ENCODE results near the gene MYO5B.

The MYO5B gene

DNA sequence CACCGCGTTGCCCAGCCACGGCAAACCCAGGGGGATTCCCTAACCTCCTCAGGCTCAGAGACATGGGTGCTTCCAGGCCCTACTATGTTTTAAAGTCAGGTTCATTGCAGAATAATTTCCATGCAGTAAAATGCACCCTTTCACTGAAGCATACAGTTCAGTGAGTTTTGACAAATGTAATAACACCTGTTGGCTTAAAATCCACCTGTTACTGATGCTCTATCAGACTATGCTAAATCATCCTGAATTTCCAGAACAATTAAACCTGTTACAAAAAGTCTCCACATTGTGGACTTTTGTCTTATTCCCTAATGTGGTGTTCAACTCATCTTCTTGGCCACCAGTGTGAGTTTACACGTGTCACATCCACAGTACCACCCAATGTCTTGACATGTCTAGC lies 234.6 kb downstream of the MYO5B start:
- no peak for DNase-seq

DNA sequence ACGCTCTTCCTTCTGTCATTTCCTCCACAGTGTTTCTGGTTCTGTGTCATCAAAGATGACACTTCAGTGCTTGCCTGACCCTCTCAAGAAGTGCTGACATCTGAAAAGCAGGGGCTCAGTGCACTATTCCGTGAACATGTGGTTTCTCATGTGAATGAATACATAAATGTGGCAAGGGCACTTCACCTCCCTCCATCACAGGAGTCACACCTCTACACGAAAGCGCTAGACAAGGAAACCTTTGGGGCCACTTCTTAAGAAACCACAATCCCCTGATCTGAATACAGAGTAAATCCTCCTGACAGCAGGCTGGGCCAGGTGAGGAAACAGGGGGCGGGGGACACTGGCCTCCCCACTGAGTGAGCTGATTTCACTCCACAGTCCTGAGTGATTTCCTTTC lies 235.8 kb downstream of the MYO5B start:
- no peak for DNase-seq

DNA sequence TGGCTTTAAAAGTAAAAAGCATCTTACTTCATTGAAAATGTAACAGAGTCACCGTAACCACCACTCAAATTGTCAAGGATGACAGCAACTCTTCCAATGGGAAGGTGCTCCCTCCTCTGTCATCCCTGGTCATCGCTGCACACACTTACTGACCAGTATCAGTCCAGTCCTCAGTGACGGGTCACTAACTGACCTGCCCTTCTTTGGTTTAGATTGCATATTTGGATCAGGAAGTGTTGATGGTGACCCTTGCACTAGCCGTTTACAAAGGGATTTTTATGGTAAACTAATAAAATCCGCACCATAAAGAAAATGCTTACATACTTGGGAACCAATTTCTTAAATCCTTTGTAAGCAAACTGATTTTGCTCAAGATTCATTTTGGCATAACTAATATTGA lies 239.7 kb downstream of the MYO5B start:
- DNase-seq: no peak

DNA sequence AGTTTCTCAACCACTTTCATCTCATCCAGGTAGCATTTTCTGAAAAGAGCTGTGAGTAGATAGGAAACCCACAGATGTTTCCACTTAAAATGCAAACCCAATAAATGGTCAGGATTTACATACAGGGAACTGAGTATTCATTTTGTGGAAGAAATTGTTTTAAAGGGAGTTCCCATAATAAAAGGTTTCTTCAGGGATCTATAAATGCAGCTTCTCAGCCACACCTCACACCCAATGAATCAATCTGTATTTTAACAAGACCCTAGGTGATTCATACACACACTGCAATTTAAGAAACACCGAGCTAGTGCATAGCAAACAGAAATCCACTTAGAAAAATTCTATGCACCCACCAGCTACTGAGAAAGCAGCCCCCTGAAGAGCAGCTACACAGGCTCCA lies 241.6 kb downstream of the MYO5B start:
- DNase-seq: no peak

DNA sequence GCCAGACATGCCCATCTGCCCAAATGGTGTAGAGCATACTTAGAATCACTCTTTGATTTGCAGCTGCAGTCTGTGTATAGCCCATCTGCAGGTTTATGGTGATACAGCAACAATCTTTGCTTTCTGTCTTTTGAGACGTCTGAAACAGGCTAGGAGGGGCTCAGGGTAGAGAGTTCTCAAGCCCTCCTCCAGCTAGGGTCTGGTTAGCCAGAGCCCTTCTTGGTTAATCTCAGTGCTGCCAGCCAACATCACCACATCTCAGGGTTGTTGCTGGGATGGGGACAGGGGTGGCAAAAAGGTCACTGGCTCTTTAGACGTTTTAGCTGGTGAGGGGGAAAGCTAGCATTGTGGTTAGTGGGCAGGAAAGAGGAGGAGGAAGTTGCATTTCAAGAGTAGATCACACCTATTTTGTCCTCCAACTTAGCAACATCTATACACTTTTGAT lies 245.0 kb downstream of the MYO5B start:
- DNase-seq: peak; percentile 30

DNA sequence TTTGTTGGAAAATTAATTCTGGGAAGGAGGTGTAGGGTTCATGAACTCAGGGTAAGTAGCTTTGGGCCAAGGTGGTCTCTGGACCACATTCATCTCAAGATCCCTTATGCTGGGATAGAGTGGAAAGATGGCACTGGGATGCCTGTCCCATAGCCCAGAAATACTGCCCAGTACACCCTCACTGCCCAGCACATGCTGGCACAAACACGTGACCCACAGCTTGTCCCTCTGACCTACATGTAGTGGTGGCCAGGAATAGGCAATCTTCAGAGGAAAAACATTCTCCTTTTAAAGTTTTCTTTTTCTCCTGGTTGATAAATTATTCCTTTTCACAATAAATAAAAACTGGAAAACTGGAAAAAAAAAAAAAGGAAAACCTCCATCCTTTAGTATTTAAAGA lies 246.0 kb downstream of the MYO5B start:
- DNase-seq: no peak

DNA sequence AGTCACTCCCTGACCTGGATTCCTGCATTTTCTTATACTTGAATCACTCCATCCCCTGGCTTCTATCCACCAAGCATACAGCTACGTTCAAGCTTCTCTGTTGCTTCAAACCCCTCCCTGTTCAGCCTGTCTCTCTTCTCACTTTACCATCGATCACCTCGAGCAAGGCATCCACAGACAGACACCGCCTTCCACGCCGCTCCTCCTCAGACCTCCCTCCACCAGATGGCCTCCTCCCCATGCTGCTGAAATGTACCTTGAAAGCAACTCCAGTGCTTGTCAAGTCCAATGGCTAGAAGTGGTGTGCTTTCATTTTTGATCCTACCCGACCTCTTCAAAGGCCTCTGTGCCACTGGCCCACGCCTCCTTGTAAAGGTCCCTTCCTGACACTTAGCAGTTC lies 250.3 kb downstream of the MYO5B start:
- DNase-seq: no peak

DNA sequence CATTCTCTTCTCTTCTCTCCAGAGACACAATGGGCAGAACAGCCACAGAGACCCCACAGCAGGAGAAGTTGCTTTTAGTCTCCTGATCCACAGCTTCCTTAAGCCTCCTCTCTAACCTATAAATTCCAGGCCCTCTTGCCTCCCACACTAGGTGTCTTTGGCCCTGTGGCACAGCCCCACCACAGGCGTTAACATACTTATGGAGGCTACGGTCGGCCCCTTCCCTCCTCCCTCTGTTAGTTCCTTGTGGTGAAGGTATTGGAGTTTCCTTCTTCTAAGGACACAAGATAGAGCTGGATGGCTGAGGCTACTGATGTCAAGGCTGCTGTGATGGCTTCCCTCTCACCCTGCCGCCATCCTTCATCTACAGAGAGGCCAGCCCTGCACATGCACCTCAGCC lies 258.1 kb downstream of the MYO5B start:
- DNase-seq: peak; percentile 24

DNA sequence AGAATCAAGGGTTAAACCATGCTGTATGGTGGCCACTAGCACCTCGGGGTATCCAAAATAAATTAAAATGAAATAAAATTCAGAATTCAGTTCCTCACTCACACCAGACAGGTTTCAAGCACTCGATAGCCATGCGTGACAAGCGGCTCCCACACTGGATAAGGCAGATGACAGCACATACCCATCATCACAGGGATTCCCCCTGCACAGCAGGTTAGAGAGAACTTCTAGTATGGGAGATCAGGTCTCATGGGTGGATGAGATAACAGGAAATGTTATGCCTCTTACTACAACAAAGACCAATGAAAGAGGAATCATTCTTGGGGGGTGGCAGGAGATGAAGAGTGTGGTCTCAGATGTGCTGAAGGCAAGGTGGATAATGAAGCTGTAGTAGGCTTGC lies 259.7 kb downstream of the MYO5B start:
- peak; percentile 15 for DNase-seq

DNA sequence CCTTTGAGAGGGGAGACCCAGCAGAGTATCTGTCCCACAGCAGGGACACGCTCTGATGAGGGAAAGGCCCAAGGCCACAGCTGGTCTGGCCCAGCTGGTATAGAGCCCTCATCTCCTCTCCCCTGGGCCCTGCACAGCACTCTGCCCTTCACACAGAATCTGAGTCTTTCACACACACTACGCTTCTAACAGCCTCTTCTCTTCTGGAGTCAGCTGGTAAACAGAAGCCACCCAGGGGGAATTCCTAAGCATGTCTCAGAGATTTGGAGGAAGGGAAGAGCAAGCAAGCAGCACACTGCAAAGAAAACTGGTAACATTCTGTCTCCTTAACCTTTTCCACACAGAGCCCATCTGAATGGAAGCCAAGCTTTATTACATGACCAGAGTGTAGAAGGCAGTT lies 260.5 kb downstream of the MYO5B start:
- peak; percentile 21 for DNase-seq

DNA sequence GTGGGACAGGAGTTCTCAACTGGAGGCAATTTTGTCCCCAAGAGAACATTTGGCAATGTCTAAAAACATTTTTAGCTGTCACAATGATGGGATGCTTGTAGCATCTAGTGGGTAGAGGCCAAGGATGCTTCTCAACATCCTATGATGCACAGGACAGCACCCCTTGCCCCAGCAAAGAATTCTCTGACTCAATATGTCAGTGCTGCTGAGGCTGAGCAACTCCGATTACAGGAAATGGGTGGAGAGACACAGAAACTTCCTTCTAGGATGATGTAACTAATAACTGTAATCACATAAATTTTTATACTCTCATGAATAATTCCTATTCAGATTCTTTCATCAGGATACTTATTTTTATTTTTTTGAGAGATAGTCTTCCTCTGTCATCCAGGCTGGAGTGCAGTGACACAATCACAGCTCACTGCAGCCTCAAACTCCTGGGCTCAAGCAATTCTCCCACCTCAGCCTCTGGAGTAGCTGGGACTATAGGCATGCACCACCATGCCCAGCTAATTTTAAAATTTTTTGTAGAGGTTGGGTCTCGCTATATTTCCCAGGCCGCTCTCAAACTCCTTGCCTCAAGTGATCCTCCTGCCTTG lies 261.3 kb downstream of the MYO5B start:
- peak; percentile 13 for DNase-seq

DNA sequence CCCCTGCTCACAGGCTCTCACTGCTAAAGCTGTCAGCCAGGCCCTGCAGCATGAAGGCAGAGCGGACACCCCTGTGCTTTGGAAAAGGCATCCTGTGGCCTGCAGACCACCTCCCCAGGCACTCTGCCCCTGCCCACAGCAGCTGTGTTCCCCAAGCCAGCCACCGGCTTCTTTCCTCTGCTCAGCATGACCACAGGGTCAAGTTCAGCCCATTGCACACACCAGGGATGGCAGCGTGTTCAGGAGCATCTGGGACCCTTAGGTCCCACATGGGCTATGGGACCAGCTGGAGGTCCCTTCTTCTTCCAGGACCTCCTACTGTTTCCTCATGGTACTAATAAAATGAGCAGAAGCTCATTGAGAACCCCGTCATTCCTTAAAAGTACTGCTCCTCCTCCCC lies 263.2 kb downstream of the MYO5B start:
- no peak for DNase-seq

DNA sequence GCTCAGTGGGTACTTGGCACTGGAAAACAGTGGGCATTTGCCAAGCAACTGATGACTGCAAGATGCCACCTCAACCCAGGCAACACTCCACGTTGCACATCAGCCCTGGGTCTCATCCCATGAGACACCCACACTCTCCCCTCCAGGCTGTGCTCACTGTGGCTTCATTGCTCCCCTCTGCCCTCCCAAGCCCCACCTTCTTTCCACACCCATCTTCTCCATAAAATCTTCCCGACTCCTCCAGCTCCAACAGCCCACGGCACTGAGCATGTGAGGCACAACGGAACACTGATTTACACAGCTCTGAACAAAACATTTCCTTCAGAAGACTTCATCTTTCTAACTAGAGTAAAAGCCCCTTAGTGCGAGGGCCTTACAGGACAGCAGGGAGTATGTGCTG lies 263.8 kb downstream of the MYO5B start:
- peak; percentile 16 for DNase-seq

DNA sequence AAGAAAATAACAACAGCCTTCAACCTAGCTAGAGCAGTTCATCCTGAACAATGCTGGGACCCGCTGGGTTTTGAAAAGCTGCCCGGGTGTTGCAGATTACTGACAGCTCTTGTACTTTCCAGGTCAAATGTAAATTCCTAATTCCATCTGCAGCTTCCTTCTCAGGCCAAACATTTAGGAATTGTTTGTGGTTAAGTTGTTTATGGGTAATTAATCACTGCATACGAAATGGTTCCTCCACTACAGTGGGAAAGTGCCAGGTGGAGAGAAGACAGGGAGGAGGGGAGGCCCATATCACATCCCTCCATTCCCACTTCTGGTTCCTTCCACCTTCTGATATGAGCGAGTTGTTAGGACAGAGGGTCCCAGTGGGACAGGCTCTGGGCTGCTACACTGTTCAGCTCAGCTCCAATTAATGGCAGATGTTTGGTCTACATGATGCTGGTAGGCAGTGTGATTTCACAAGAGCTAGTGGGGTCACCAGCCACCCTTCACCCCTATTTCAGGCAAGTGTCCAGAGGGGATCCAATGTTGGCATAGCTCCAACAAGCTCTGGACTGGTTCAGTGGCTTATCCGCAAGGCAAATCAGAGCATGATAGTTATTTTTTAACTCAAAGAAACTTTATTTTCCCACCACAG lies 268.7 kb downstream of the MYO5B start:
- no peak for DNase-seq

DNA sequence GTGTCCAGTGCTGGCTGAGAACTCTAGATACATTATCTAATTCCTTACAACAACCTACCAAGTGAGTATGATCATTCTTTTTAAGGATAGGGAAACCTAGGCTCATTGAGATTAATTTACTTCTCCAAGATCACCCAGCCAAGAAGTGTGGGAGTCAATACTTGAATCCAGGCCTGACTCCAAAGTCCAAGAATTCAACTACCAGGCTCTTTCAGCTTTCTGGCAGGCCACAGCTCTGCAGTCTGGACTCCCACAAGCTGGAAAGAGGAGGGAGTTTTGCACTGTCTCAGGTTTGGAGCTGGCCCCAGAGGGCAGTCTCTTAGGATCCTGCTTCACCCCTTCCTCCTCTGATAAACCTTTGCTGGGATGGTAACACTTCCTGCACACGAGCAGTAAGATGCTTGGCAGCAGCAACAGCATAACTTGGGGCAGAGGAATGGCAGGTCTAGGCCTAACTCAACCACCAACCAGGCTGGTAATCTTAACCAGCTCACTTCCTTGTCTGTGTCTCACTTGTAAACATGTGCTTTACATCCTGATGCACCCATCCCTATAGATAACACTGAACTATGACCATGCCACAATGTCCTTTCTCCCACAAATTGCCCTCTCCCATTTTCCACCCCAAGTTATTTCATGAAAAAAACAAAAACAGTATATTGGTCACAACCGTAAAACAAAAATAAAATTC lies 270.5 kb downstream of the MYO5B start:
- DNase-seq: no peak

DNA sequence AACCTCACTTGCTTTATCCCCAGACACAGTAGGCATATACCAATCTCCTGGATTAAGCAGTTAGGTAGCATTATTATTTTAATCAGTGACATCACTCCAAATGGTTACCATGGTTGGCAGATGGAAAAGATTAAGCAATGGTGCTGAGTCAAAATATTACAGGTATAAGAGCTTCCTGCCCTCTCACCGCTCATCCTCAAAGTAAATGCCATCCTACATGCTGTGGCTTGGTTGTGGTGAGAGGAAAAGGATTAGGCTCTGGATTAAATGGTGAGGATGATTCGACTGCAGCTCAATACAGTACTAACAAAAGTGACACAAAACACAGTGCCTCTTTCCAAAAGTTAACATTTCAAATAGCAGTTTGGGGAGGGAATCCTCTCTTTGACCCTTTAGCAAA lies 272.7 kb downstream of the MYO5B start:
- DNase-seq: no peak

DNA sequence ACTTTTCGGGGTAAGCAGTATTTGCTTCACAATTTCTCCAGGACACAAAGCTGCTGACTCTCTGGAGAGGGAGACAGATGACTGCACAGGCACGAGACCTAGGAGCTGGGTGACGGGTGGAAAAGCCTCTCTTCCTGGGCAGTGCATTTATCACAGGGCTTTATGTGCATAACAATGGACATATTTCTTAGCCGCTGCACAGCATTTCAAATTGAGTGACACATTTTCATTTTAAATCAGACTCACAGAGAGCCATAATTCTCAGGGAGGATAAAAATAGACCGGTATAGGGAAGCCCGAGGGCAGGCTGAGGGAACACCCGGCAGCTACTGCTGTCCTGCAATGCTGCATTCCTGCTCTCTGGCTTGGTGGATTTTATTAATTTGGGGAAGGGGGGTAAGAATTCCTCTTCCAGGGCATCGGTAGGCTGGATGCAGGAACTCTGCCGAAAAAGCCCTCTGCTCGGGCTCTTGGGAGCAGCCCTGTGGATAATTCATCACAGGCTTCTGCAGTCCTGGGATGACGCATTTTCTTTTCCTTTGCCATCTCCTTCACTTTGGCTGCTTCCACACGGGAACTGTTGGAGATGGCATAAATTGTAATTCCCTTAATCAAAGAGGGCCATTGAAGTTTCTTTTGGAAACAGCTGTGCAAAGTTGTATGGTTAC lies 273.5 kb downstream of the MYO5B start:
- no peak for DNase-seq

DNA sequence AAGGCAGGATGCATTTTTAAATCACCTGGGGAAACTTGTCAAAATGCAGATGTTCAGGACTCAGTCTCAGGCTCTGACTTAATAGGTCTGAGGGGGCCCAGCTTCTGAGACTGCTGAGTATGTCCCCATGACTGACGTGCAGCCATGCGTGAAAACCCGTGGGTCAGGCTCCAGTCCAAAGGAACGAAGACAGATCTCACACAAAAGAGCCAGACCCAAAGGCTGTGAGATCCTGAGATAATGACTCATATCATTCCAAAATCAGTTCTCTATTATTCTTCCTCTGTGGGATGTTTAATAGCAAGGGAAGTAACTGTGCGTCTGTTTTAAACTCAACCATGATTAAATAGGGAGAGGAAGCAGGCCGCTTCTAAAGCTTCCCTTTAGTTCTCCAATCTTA lies 274.2 kb downstream of the MYO5B start:
- peak; percentile 7 for DNase-seq

DNA sequence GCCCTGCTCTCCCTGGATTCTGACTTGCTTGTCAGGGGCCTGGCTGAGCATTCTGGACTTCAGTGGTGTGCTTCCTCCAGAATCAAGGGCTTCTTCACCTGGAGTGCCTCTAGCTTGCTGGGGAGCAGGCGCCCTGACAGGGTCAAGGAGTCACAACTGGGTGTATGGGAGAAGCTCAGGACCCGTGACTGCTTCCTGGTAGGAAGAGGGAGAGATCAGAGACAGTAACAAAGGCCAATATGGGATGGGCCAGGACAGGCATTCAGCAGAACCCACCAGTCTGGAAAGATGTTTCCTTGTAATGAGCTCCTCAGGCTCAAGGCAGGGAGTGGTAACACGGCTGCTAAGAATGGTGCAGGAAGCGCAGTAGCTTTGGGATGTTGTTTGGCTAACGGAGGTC lies 277.2 kb downstream of the MYO5B start:
- no peak for DNase-seq

DNA sequence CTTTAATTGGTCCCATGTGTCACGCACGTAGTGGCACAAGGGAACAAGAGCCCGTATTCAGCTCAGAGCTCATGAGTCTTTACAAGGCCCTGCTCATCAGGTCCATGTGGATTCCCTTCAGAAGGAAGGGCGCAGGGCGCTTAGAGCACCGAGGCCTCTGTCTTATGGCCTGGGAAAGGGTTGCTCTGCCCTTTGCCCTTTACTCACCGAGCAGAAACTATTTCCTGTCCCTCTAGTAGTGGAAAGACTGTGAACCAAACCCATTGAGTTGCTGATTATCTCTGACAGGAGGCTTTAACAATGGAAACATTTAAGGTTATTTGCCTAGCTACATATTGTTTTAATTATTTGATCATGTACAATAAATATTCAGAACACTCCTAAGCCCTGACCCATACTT lies 279.6 kb downstream of the MYO5B start:
- peak; percentile 11 for DNase-seq

DNA sequence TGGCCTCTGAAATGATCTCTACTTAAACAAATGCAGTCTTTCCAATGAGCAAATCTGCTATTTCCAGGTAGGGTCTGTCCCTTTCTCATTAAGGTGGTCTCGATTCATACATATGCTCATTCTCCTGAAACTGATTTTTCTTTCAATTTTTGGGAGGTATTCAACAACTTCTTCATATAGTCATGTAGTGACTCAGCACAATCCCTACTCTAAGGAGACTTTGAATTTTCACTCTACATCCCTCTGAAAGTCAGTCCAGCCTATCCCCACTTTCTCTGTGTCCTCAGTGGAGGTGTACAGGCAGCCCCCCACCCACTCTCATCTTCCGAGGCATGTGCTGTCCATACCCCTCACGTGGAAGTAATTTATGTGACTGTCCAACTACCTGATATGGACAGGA lies 281.7 kb downstream of the MYO5B start:
- no peak for DNase-seq

DNA sequence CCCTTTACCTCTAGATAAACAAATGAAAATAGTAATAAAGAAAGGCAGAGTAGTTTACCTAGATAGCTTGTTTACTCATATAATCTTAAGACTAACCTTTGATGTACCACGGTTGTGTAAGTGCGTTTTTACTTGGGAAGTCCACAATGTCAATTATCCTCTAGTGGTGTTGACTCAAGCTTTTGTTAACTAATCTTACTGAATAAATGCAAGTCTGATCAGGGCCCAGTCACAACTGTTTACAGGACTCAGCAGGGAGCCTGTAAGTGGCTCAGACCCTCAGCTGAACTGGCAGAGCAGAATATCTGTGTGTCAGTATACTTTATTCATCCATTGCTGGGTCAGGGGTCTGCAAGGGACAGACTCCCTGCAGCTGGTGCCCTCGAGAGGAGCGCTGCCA lies 283.5 kb downstream of the MYO5B start:
- DNase-seq: no peak

DNA sequence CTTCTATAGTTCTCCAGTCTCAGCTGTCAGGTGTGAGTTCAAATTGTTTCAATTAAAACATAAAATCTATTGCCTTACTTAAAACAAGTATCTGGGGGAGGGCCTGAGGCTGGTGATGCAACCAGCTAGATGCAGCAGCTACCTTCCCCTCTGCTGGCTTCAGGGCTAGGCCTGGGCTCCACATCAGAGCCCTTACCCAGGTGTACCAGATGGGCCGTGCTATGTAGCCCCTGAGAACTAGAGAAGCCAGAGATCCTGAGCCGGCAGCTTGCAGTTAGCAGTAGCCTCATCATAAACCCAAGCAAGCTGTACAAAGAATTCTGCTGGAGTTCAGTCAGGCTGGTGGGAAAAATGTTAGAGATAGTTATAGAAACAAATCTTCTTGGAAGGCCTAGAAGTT lies 284.0 kb downstream of the MYO5B start:
- peak; percentile 3 for DNase-seq

DNA sequence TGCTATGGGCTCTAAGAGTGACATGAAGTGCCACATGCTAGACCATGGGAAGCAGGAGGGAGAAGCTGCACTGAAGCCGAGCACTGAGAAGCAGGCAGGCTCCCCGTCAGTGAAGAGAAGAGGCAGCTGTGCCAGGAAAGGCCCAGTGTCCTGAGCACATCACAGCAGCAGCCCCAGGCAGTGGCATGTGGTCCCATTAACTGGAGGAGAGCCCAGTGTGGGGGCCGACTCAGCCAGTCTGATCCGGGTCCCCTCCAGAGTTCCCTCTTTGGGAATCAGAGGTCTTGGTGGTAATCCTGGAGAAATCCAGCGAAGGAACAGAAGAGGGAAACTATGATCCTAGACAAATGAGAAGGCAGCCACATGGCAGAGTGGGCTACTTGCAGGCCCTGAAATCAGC lies 284.9 kb downstream of the MYO5B start:
- DNase-seq: peak; percentile 33
